Epithelial cell of proximal tubule (primary cell): ENCODE measurements around the gene SHISAL1. TPM values are rescaled to one million over a fixed set of nuclear protein-coding genes. Genes with fewer than 3 reads are reported as not detected.

ENCODE experiments used
- DNase-seq: peaks from one replicate; pipeline ENCODE4 v3.0.0-alpha.2; 2011; ENCODE audit warnings: low read depth
- H3K4me3 ChIP-seq: 2 replicates; pipeline ENCODE4 v1.5.1; 2011; ENCODE audit warnings: low read depth, mild to moderate bottlenecking, low read length
- CTCF ChIP-seq: conservative IDR thresholded peaks from 2 replicates; pipeline ENCODE4 v1.5.1; 2012; ENCODE audit warnings: low read depth, mild to moderate bottlenecking, low read length
- total RNA-seq: library from RNA; depleted of rRNA; stranded (reverse); fragments of >200 nt; gene quantifications from 2 replicates; pipeline ENCODE4 v1.2.3, GENCODE V29; 2015

Gene SHISAL1
- total RNA-seq, 1 donor from 2014 or later = not detected

DNA sequence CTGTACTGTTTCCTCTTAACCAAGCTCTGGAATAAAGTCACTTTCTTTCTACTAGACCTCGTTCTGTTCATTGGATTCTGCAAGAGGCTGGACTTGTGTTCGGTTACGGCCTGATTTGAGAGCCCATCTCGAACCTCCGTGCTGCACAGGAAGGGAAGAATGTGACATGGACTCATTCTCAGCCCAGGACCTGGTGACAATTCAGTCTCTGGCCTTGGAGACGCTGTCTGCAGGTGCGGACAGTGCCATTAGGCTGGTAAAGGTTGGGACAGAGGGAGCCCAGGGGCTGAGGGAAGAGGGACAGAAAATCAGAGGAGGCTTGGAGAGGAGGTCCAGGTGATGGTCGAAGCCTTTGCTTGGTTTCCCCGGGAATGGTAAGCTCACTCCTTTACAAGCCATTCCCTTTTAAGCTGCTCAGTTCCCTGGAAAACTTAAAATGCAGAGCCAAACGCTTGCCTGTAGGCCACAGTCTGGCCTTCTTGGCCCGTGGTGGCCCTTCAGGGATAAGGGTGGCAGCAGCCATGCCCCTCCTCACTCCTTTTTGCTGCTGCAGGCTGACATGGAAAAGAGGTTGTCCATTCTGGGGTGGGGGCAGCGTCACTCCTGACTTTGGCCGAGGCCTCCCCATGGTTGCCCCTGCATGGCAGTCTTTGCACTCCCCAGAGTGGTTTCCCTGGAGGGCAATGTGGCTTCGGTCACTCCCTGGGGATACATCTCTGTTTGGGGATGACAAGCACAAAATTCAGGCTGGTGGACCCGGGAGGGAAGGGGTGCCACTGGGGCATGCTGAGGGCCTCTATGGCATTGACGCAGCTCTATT, 52.3 kb downstream of the SHISAL1 start:
- H3K4me3 ChIP-seq = no peak overlapping the region
- no peak for DNase-seq
- TF ChIP-seq CTCF = no peak

GRCh38 chr22:44259366-44260215, 53.2 kb downstream of the SHISAL1 start:
- no peak for TF ChIP-seq CTCF
- no peak for DNase-seq

DNA sequence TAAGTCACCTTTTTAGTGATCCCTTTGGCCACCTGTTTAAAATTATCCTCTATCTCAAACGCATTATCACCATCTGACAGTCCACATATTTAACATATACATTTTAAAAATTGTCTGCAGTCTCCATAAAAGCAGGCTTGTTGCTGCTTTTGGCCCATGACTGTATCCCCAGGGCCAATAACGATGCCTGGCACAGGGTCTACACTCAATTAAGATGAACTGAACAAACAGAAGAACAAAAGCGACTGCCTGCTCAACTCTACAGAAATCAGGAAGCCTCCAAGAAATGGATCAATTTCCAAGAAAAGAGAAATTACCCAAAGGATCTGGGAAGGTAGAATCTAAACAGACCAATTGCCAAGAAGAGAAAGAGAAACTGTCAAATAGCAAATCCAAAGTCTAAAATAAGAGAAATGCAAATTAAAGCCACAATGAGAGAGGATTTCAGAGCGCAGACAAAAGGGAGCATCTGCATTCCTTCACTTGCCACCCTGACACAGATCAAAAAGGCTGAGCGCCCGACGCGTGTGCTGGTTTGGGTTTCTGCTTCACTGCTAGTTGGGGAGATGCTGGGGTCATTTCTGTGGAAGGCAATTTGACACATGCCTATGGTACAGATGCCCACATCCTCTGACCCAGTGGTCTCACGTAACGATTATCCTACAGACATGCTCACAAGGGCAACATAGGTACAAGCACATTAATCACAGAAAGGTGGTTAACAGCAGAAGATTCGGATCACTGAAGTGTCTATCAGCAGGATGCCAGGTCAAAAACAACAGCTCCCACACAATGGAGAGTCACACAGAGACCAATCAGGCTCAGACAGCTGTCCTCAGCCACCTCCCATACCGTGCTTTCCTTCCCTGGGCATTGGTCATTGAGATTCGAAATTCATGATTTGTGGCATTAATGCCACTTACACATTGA, 55.9 kb downstream of the SHISAL1 start:
- no peak for TF ChIP-seq CTCF
- DNase-seq = no peak

More at GRCh38 chr22:44259366-44260215, 53.2 kb downstream of the SHISAL1 start:
- H3K4me3 ChIP-seq = no peak overlapping the region

GRCh38 chr22:44256085-44256484, 56.7 kb downstream of the SHISAL1 start:
- H3K4me3 ChIP-seq = no peak overlapping the region
- DNase-seq = no peak
- TF ChIP-seq CTCF = no peak

More for the DNA sequence above, 55.9 kb downstream of the SHISAL1 start:
- H3K4me3 ChIP-seq = no peak overlapping the region

DNA sequence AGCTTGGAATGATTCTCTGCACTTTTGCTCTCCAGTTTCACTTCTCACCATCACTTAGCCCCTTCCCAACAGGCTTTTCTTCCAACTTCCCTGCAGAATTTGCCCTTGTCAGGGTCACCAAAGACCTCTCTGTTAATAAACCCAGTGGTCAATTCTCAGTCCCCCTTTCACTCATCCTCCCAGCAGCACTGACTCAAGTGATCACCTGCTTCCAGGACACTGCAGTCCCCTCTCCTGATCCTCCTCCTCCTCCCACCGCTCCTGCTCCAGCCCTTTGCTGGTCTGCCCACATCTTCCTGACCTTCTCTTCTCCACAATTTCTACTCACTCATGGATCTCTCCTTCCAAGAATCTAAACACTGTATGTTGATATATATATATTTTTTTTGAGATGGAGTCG, 57.9 kb downstream of the SHISAL1 start:
- H3K4me3 ChIP-seq = no peak overlapping the region
- DNase-seq = no peak
- no peak for TF ChIP-seq CTCF

- no peak for TF ChIP-seq CTCF
- DNase-seq = no peak
Observed at GRCh38 chr22:44249376-44250147, 63.2 kb downstream of the SHISAL1 start.

More at GRCh38 chr22:44249376-44250147, 63.2 kb downstream of the SHISAL1 start:
- no peak overlapping the region for H3K4me3 ChIP-seq
